Endothelial cell (in vitro differentiated cells): ENCODE measurements around the gene SEBOX. TPM values are rescaled to one million over a fixed set of nuclear protein-coding genes. Genes with fewer than 3 reads are reported as not detected.

Experiments
- DNase-seq: peaks from one replicate; pipeline ENCODE4 v3.0.0; 2021; ENCODE audit warnings: low spot score
- H3K27ac Mint-ChIP-seq: one replicate; pipeline ENCODE4 v1.8.0; 2021; ENCODE audit warnings: mixed read lengths, inconsistent platforms; ENCODE audit not compliant: unreplicated experiment
- H3K27me3 Mint-ChIP-seq: one replicate; pipeline ENCODE4 v1.8.0; 2021; ENCODE audit warnings: mild to moderate bottlenecking, moderate library complexity, mixed read lengths, inconsistent platforms; ENCODE audit not compliant: unreplicated experiment
- H3K36me3 Mint-ChIP-seq: one replicate; pipeline ENCODE4 v1.8.0; 2021; ENCODE audit warnings: mild to moderate bottlenecking, low read depth, mixed read lengths, inconsistent platforms; ENCODE audit not compliant: unreplicated experiment
- H3K4me1 Mint-ChIP-seq: one replicate; pipeline ENCODE4 v1.8.0; 2021; ENCODE audit warnings: mild to moderate bottlenecking, mixed read lengths, inconsistent platforms; ENCODE audit not compliant: unreplicated experiment
- H3K4me3 Mint-ChIP-seq: one replicate; pipeline ENCODE4 v1.8.0; 2021; ENCODE audit warnings: mild to moderate bottlenecking, mixed read lengths, inconsistent platforms; ENCODE audit not compliant: unreplicated experiment
- H3K9me3 Mint-ChIP-seq: one replicate; pipeline ENCODE4 v1.8.0; 2021; ENCODE audit warnings: mixed read lengths, inconsistent platforms; ENCODE audit not compliant: unreplicated experiment
- CTCF ChIP-seq: fragments of 200-600 bp; sonication (generic); IDR thresholded peaks from one replicate; pipeline ENCODE4 v1.5.0; 2021; ENCODE audit warnings: antibody characterized with exemption; ENCODE audit not compliant: unreplicated experiment
- total RNA-seq: library from RNA; stranded (reverse); fragmentation: NEBNext Ultra II Directional; extraction: Animal tissue kit (Norgen Biotek cat#: 25700); gene quantifications from one replicate; pipeline ENCODE4 v1.2.1, GENCODE V29; 2021; ENCODE audit not compliant: unreplicated experiment

Gene SEBOX
- total RNA-seq, 1 donor from 2014 or later = not detected

- Mint-ChIP-seq H3K9me3 (no peaks in the 10 kb centered on the region), H3K27me3 (peaks cover 3% of the 10 kb centered on the region), H3K4me3 (no peak overlapping the region), H3K4me1 (peaks cover 6% of the 10 kb centered on the region), H3K36me3 (peaks cover 22% of the 10 kb centered on the region), H3K27ac (no peak overlapping the region)
- TF ChIP-seq CTCF = no peak
- DNase-seq = no peak
Measured at GRCh38 chr17:28327709-28328108, 37.3 kb downstream of the SEBOX start.

- H3K36me3 Mint-ChIP-seq = peaks cover 22% of the 10 kb centered on the region
- no peak overlapping the region for H3K27ac Mint-ChIP-seq
- H3K4me1 Mint-ChIP-seq = peaks cover 1% of the 10 kb centered on the region
- H3K9me3 Mint-ChIP-seq = no peaks in the 10 kb centered on the region
- H3K4me3 Mint-ChIP-seq = no peak overlapping the region
- DNase-seq = no peak
- TF ChIP-seq CTCF = no peak
- no peaks in the 10 kb centered on the region for H3K27me3 Mint-ChIP-seq
Measured at GRCh38 chr17:28327031-28327607, 37.9 kb downstream of the SEBOX start.

GRCh38 chr17:28326114-28326513, 38.9 kb downstream of the SEBOX start:
- Mint-ChIP-seq H3K9me3 (no peaks in the 10 kb centered on the region), H3K27me3 (peaks cover 3% of the 10 kb centered on the region), H3K4me3 (no peak overlapping the region), H3K36me3 (peaks cover 17% of the 10 kb centered on the region), H3K27ac (no peak overlapping the region), H3K4me1 (peaks cover 7% of the 10 kb centered on the region)
- no peak for DNase-seq
- TF ChIP-seq CTCF = no peak

- Mint-ChIP-seq H3K4me1 (peaks cover 15% of the 10 kb centered on the region), H3K27ac (peak overlapping the region; percentile 7), H3K27me3 (peaks cover 3% of the 10 kb centered on the region), H3K36me3 (peaks cover 17% of the 10 kb centered on the region), H3K9me3 (no peaks in the 10 kb centered on the region), H3K4me3 (no peak overlapping the region)
- no peak for DNase-seq
- no peak for TF ChIP-seq CTCF
Measured at GRCh38 chr17:28325211-28325610, 39.8 kb downstream of the SEBOX start.

GRCh38 chr17:28324781-28325180, 40.2 kb downstream of the SEBOX start:
- Mint-ChIP-seq H3K27ac (peak overlapping the region; percentile 7), H3K4me3 (no peak overlapping the region), H3K4me1 (peaks cover 19% of the 10 kb centered on the region), H3K9me3 (no peaks in the 10 kb centered on the region), H3K27me3 (peaks cover 3% of the 10 kb centered on the region), H3K36me3 (peaks cover 17% of the 10 kb centered on the region)
- DNase-seq = no peak
- no peak for TF ChIP-seq CTCF
